ENCODE data around the gene OR51T1. TPM values are rescaled to one million over a fixed set of nuclear protein-coding genes. Genes with fewer than 3 reads are reported as not detected.

Gene OR51T1
- total RNA-seq, 1 donor from 2014 or later: not detected

DNA sequence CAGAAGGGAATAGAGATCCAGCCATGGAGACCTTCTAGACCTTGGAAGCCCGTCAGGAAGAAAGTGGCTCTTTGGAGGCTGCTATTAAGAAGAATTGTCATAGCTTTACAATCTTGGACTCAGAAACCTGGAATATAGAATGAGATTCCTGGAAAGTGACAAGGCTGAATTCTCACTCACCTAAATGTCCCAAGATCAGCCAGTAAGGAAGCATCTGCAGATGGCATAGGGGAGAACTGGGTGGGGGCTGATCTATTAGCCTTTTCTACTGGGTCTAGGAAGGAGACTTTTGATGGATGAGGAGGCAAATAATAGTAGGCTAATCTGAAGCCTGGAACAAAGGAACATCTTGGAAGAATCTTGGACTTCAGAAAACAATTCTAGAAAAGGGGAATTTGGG, 42.5 kb downstream of the OR51T1 start, which contains the start of gene OR51G1:
OR51G1 (minus strand) TSS at position 101 of the 400 bp plus-strand sequence; CDS start at position 101, 0 bp downstream.
- Mint-ChIP-seq H3K36me3 (ENCODE audit: low read depth, unreplicated experiment) (no peaks in the 10 kb centered on the region), H3K4me1 (ENCODE audit: low read depth, unreplicated experiment) (no peaks in the 10 kb centered on the region), H3K4me3 (ENCODE audit: unreplicated experiment) (no peak within 1 kb of the TSS), H3K9me3 (ENCODE audit: unreplicated experiment) (no peaks in the 10 kb centered on the region), H3K27ac (ENCODE audit: unreplicated experiment) (no peak within 1 kb of the TSS), H3K27me3 (ENCODE audit: low read depth, unreplicated experiment) (peaks cover 10% of the 10 kb centered on the region)
- DNase-seq (ENCODE audit: low read depth) (no peak), FAIRE-seq (no peak)
- no peak within 1 kb of the TSS for H3K4me2 ChIP-seq (ENCODE audit: low read length)
- no peaks in the 10 kb centered on the region for H4K20me1 ChIP-seq (ENCODE audit: insufficient read depth, low read length)
- no peak within 1 kb of the TSS for H3K27ac ChIP-seq (ENCODE audit: low read depth, low read length)
- no peak for TF ChIP-seq EZH2 (IDR thresholded peaks at IDR 0.05; ENCODE audit: insufficient read depth, low read length)
- TF ChIP-seq, protein P1, sequence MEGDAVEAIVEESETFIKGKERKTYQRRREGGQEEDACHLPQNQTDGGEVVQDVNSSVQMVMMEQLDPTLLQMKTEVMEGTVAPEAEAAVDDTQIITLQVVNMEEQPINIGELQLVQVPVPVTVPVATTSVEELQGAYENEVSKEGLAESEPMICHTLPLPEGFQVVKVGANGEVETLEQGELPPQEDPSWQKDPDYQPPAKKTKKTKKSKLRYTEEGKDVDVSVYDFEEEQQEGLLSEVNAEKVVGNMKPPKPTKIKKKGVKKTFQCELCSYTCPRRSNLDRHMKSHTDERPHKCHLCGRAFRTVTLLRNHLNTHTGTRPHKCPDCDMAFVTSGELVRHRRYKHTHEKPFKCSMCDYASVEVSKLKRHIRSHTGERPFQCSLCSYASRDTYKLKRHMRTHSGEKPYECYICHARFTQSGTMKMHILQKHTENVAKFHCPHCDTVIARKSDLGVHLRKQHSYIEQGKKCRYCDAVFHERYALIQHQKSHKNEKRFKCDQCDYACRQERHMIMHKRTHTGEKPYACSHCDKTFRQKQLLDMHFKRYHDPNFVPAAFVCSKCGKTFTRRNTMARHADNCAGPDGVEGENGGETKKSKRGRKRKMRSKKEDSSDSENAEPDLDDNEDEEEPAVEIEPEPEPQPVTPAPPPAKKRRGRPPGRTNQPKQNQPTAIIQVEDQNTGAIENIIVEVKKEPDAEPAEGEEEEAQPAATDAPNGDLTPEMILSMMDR (IDR thresholded peaks at IDR 0.05; ENCODE audit: insufficient read depth, low read depth, low read length): no peak
- H3K4me1 ChIP-seq (ENCODE audit: insufficient read depth, low read length): no peaks in the 10 kb centered on the region
- no peaks in the 10 kb centered on the region for H3K79me2 ChIP-seq (ENCODE audit: insufficient read depth, low read length)
- H3K9ac ChIP-seq (ENCODE audit: low read length): no peak within 1 kb of the TSS
- no peak within 1 kb of the TSS for H3K4me3 ChIP-seq (ENCODE audit: insufficient read depth, low read depth, low read length)
- no peaks in the 10 kb centered on the region for H3K36me3 ChIP-seq (ENCODE audit: insufficient read depth, low read length)
- H3K9me3 ChIP-seq (ENCODE audit: insufficient read depth, low read depth, low read length): no peaks in the 10 kb centered on the region
- no peaks in the 10 kb centered on the region for H3K27me3 ChIP-seq (ENCODE audit: insufficient read depth, low read length)
- no peak within 1 kb of the TSS for H2AFZ ChIP-seq (ENCODE audit: low read depth, low read length)

DNA sequence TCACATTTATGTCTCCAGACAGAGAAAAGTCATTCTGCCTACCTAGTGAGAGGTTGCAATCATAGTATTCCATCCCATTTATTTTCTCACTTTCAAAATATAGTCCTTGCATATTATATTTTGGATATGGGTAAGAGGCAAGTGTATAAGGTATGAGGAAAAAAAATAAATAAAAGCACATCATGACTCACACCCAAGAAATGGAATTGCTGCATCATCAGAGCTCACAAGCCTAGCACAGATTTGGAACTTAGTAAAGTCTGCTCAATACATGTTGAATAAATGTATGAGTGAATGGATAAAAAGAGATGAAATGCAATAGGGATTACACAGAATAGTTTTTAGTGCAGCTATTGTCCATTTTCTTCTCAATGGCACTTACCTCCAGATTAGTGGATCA, 44.9 kb downstream of the OR51T1 start:
- Histone ChIP-seq H3K79me2 (ENCODE audit: insufficient read depth, low read length) (no peaks in the 10 kb centered on the region), H3K9ac (ENCODE audit: low read length) (no peak overlapping the region), H4K20me1 (ENCODE audit: insufficient read depth, low read length) (no peaks in the 10 kb centered on the region), H3K4me1 (ENCODE audit: insufficient read depth, low read length) (no peaks in the 10 kb centered on the region), H3K36me3 (ENCODE audit: insufficient read depth, low read length) (no peaks in the 10 kb centered on the region), H3K9me3 (ENCODE audit: insufficient read depth, low read depth, low read length) (no peaks in the 10 kb centered on the region), H3K4me2 (ENCODE audit: low read length) (no peak overlapping the region), H3K27ac (ENCODE audit: low read depth, low read length) (no peak overlapping the region), H2AFZ (ENCODE audit: low read depth, low read length) (no peak overlapping the region), H3K4me3 (ENCODE audit: insufficient read depth, low read depth, low read length) (no peak overlapping the region), H3K27me3 (ENCODE audit: insufficient read depth, low read length) (no peaks in the 10 kb centered on the region)
- DNase-seq (ENCODE audit: low read depth) (no peak), FAIRE-seq (no peak)
- Mint-ChIP-seq H3K27me3 (ENCODE audit: low read depth, unreplicated experiment) (peaks cover 7% of the 10 kb centered on the region), H3K27ac (ENCODE audit: unreplicated experiment) (no peak overlapping the region), H3K4me3 (ENCODE audit: unreplicated experiment) (no peak overlapping the region), H3K36me3 (ENCODE audit: low read depth, unreplicated experiment) (no peaks in the 10 kb centered on the region), H3K4me1 (ENCODE audit: low read depth, unreplicated experiment) (no peaks in the 10 kb centered on the region), H3K9me3 (ENCODE audit: unreplicated experiment) (no peaks in the 10 kb centered on the region)
- TF ChIP-seq, protein P1 (IDR thresholded peaks at IDR 0.05; ENCODE audit: insufficient read depth, low read depth, low read length): no peak
- no peak for TF ChIP-seq EZH2 (IDR thresholded peaks at IDR 0.05; ENCODE audit: insufficient read depth, low read length)

Other genes with a start within 250 kb of the OR51T1 start
- not detected in 2 replicates for gene OR51D1, start 244.4 kb upstream of the OR51T1 start, total RNA-seq
- not detected in 2 replicates for gene OR51E1, start 237.9 kb upstream of the OR51T1 start, total RNA-seq
- gene OR51E2, start 184.0 kb upstream of the OR51T1 start, total RNA-seq: 0.27 and 0.38 TPM in 2 replicates
- gene MMP26, start 177.1 kb upstream of the OR51T1 start, total RNA-seq: not detected in 2 replicates
- not detected in 2 replicates for gene OR51F1, start 112.0 kb upstream of the OR51T1 start, total RNA-seq
- not detected in 2 replicates for gene OR52R1, start 77.5 kb upstream of the OR51T1 start, total RNA-seq
- not detected in 2 replicates for gene OR51F2, start 60.6 kb upstream of the OR51T1 start, total RNA-seq
- not detected in 2 replicates for gene OR51S1, start 32.7 kb upstream of the OR51T1 start, total RNA-seq
- gene OR51A7, start 21.9 kb downstream of the OR51T1 start, total RNA-seq: not detected in 2 replicates
- not detected in 2 replicates for gene OR51G2, start 37.5 kb downstream of the OR51T1 start, total RNA-seq
- gene OR51G1, start 42.4 kb downstream of the OR51T1 start, total RNA-seq: not detected in 2 replicates
- gene OR51A4, start 65.7 kb downstream of the OR51T1 start, total RNA-seq: not detected in 2 replicates
- gene OR51A2, start 73.8 kb downstream of the OR51T1 start, total RNA-seq: not detected in 2 replicates
- gene OR51L1, start 113.0 kb downstream of the OR51T1 start, total RNA-seq: not detected in 2 replicates
- not detected in 2 replicates for gene OR52J3, start 164.6 kb downstream of the OR51T1 start, total RNA-seq
- not detected in 2 replicates for gene OR52E2, start 177.7 kb downstream of the OR51T1 start, total RNA-seq
- gene OR52E1, start 187.7 kb downstream of the OR51T1 start, total RNA-seq: 0.31 TPM in 1 of 2 replicates, not detected in the other

All from astrocyte (in vitro differentiated cells and primary cell).